ENCODE data around the gene CFAP251. TPM values are rescaled to one million over a fixed set of nuclear protein-coding genes. Genes with fewer than 3 reads are reported as not detected.
"Not testable (repeated sequence)": the region's sequence is repeated elsewhere in the genome, so short reads cannot be mapped to it uniquely, and the experiment has no call there.

The CFAP251 gene
- total RNA-seq, 1 donor from 2014 or later = 3.9 TPM

GRCh38 chr12:121903202-121903601 is 15.2 kb upstream of the CFAP251 start:
- DNase-seq (ENCODE audit: low spot score) = no peak

- no peak for DNase-seq (ENCODE audit: low spot score)
These were observed 12.6 kb upstream of the CFAP251 start for GRCh38 chr12:121905746-121906145.

GRCh38 chr12:121908702-121909101 is 9.7 kb upstream of the CFAP251 start:
- DNase-seq (ENCODE audit: low spot score) = no peak

- no peak for DNase-seq (ENCODE audit: low spot score)
These were observed 6.4 kb upstream of the CFAP251 start for GRCh38 chr12:121911824-121912585.

- no peak for DNase-seq (ENCODE audit: low spot score)
These were observed 2.5 kb upstream of the CFAP251 start for GRCh38 chr12:121915841-121916321.

GRCh38 chr12:121916719-121917118 is 1.7 kb upstream of the CFAP251 start:
- DNase-seq (ENCODE audit: low spot score) = no peak

- DNase-seq (ENCODE audit: low spot score) = no peak
These were observed 267 bp downstream of the CFAP251 start for GRCh38 chr12:121918679-121919038.

- no peak for DNase-seq (ENCODE audit: low spot score)
These were observed 2.7 kb downstream of the CFAP251 start for GRCh38 chr12:121921066-121921465.

- no peak for DNase-seq (ENCODE audit: low spot score)
These were observed 6.9 kb downstream of the CFAP251 start for GRCh38 chr12:121925358-121925695.

GRCh38 chr12:121926874-121927706 is 8.7 kb downstream of the CFAP251 start:
- no peak for DNase-seq (ENCODE audit: low spot score)

GRCh38 chr12:121927813-121928212 is 9.4 kb downstream of the CFAP251 start:
- DNase-seq (ENCODE audit: low spot score) = no peak

- not testable (repeated sequence) for DNase-seq (ENCODE audit: low spot score)
These were observed 11.2 kb downstream of the CFAP251 start for GRCh38 chr12:121929545-121929944.

- DNase-seq (ENCODE audit: low spot score) = no peak
These were observed 12.5 kb downstream of the CFAP251 start for GRCh38 chr12:121930862-121931261.

GRCh38 chr12:121932176-121932536 is 13.8 kb downstream of the CFAP251 start:
- DNase-seq (ENCODE audit: low spot score) = no peak

- no peak for DNase-seq (ENCODE audit: low spot score)
These were observed 14.6 kb downstream of the CFAP251 start for GRCh38 chr12:121932914-121933521.

GRCh38 chr12:121933522-121934308 is 15.3 kb downstream of the CFAP251 start:
- DNase-seq (ENCODE audit: low spot score) = no peak

GRCh38 chr12:121934309-121934664 is 15.9 kb downstream of the CFAP251 start:
- no peak for DNase-seq (ENCODE audit: low spot score)

GRCh38 chr12:121937654-121938053 is 19.3 kb downstream of the CFAP251 start:
- no peak for DNase-seq (ENCODE audit: low spot score)

GRCh38 chr12:121939186-121939585 is 20.8 kb downstream of the CFAP251 start:
- DNase-seq (ENCODE audit: low spot score) = no peak

- DNase-seq (ENCODE audit: low spot score) = no peak
These were observed 21.8 kb downstream of the CFAP251 start for GRCh38 chr12:121939992-121940766.

GRCh38 chr12:121942145-121942718 is 23.8 kb downstream of the CFAP251 start:
- no peak for DNase-seq (ENCODE audit: low spot score)

All from ureter (tissue), 1 donor.